Sigmoid colon (tissue), 4 donors: ENCODE results near the gene ARHGAP9.

Experiments used
- EP300 ChIP-seq, 4 donors: sonication (generic); formaldehyde crosslinking; IDR thresholded peaks; one replicate each; pipeline ENCODE4 v1.6.1; 2017; ENCODE audit warnings: antibody characterized with exemption in 4 of 4
- POLR2A ChIP-seq, 2 donors: fragments of 450-650 bp; IDR thresholded peaks; one replicate each; pipeline ENCODE4 v1.6.1; 2016; ENCODE audit warnings: antibody characterized with exemption in 2 of 2, mild to moderate bottlenecking in 2 of 2, moderate library complexity in 2 of 2
- POLR2AphosphoS5 ChIP-seq, 4 donors: sonication (generic); formaldehyde crosslinking; IDR thresholded peaks; one replicate each; pipeline ENCODE4 v1.6.1; 2017; ENCODE audit warnings: antibody characterized with exemption in 4 of 4
- TF ChIP-seq, protein P1 (sequence below), 4 experiments: fragments of 450-650 bp in 3 of 4; fragments of 200-600 bp in 1 of 4; IDR thresholded peaks; one replicate each; pipeline ENCODE4 v1.5.1; 2016 to 2019; ENCODE audit warnings: antibody characterized with exemption in 4 of 4, mild to moderate bottlenecking in 3 of 4, moderate library complexity in 2 of 4

DNA sequence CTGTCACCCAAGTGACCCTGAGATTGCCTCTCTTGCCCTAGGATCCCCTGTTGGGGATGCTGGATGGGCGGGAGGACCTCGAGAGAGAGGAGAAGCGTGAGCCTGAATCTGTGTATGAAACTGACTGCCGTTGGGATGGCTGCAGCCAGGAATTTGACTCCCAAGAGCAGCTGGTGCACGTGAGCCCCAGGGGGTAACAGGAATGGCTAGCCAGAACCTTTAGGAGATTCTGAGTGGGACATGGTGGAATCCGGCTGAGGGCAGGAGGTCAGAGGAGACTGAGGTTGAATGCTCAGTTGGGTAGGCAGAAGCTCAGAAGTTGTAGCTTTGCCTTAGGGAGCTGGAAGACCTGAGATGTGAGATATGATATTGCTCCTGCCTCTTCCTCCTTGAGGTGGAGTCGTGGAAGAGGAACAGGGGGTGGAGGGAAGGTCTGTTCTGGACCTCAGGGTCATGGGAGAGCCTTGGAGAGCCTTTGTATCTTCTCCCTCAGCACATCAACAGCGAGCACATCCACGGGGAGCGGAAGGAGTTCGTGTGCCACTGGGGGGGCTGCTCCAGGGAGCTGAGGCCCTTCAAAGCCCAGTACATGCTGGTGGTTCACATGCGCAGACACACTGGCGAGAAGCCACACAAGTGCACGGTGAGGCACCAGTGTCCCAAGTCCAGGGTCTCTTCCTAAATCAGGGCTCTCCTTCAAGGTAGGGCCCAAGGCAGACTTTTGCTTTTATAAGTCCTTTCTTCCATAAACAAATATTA lies 13.7 kb downstream of the ARHGAP9 start:
- TF ChIP-seq POLR2AphosphoS5 (IDR thresholded peaks at IDR 0.05), result no peak
- TF ChIP-seq, protein P1, sequence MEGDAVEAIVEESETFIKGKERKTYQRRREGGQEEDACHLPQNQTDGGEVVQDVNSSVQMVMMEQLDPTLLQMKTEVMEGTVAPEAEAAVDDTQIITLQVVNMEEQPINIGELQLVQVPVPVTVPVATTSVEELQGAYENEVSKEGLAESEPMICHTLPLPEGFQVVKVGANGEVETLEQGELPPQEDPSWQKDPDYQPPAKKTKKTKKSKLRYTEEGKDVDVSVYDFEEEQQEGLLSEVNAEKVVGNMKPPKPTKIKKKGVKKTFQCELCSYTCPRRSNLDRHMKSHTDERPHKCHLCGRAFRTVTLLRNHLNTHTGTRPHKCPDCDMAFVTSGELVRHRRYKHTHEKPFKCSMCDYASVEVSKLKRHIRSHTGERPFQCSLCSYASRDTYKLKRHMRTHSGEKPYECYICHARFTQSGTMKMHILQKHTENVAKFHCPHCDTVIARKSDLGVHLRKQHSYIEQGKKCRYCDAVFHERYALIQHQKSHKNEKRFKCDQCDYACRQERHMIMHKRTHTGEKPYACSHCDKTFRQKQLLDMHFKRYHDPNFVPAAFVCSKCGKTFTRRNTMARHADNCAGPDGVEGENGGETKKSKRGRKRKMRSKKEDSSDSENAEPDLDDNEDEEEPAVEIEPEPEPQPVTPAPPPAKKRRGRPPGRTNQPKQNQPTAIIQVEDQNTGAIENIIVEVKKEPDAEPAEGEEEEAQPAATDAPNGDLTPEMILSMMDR (IDR thresholded peaks at IDR 0.05), result no peak
- TF ChIP-seq POLR2A (IDR thresholded peaks at IDR 0.05), result no peak
- TF ChIP-seq EP300 (IDR thresholded peaks at IDR 0.05), result no peak
